Right atrium auricular region (tissue), 2 donors: ENCODE measurements around the gene LRP1. TPM values are rescaled to one million over a fixed set of nuclear protein-coding genes. Genes with fewer than 3 reads are reported as not detected.

Experiments used
- DNase-seq: peaks from one replicate; pipeline ENCODE4 v3.0.0-alpha.2; 2019; ENCODE audit warnings: low spot score
- H3K27ac ChIP-seq, 2 donors: fragments of 200-600 bp; sonication (generic); 1 replicate in 1 of 2; 2 replicates in 1 of 2; pipeline ENCODE4 v1.5.1; 2016 to 2019
- H3K27me3 ChIP-seq, 2 donors: fragments of 200-600 bp; sonication (generic); one replicate each; pipeline versions ENCODE4 v1.5.1 to v1.6.0; 2017 to 2019
- H3K36me3 ChIP-seq: fragments of 200-600 bp; sonication (generic); one replicate; pipeline ENCODE4 v1.5.1; 2016
- H3K4me1 ChIP-seq, 2 donors: fragments of 200-600 bp; sonication (generic); one replicate each; pipeline versions ENCODE4 v1.5.1 to v1.6.0; 2017 to 2019
- H3K4me3 ChIP-seq, 2 donors: fragments of 200-600 bp; sonication (generic); 1 replicate in 1 of 2; 2 replicates in 1 of 2; pipeline ENCODE4 v1.5.1; 2017 to 2019; ENCODE audit warnings: mild to moderate bottlenecking in 1 of 2, moderate library complexity in 1 of 2
- H3K9me3 ChIP-seq, 2 donors: fragments of 200-600 bp; sonication (generic); one replicate each; pipeline ENCODE4 v1.5.1; 2019
- total RNA-seq, 2 donors: library from RNA; depleted of rRNA; stranded (reverse); fragments of >200 nt; gene quantifications; one replicate each; pipeline ENCODE4 v1.1.0, GENCODE V29; 2016
- TF ChIP-seq, protein P1 (sequence below), 2 donors: fragments of 200-600 bp; sonication (generic); IDR thresholded peaks; one replicate each; pipeline ENCODE4 v1.5.1; 2019; ENCODE audit warnings: antibody characterized with exemption in 2 of 2

LRP1 gene
- total RNA-seq, 2 donors from 2014 or later: 89.4 to 211 TPM

DNA sequence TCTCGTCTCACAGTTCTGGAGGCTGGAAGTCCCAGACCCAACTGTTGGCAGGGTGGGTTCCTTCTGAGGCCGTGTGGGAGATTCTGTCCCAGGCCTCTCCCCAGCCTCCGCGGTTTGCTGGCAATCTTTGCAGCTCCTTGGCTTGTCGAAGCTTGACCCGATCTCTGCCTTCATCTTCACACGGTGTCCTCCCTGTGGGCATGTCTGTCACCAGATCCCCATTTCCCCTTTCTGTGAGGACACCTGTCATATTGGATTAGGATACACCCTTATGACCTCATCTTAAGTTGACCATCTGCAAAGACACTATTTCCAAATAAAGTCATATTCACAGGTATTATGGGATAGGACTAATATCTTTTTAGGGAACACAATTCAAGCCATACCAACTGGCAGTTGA is 41.7 kb downstream of the LRP1 start:
- TF ChIP-seq, protein P1, sequence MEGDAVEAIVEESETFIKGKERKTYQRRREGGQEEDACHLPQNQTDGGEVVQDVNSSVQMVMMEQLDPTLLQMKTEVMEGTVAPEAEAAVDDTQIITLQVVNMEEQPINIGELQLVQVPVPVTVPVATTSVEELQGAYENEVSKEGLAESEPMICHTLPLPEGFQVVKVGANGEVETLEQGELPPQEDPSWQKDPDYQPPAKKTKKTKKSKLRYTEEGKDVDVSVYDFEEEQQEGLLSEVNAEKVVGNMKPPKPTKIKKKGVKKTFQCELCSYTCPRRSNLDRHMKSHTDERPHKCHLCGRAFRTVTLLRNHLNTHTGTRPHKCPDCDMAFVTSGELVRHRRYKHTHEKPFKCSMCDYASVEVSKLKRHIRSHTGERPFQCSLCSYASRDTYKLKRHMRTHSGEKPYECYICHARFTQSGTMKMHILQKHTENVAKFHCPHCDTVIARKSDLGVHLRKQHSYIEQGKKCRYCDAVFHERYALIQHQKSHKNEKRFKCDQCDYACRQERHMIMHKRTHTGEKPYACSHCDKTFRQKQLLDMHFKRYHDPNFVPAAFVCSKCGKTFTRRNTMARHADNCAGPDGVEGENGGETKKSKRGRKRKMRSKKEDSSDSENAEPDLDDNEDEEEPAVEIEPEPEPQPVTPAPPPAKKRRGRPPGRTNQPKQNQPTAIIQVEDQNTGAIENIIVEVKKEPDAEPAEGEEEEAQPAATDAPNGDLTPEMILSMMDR (IDR thresholded peaks at IDR 0.05): no peak
- peaks cover 84% of the 10 kb centered on the region for H3K36me3 ChIP-seq
- no peak for DNase-seq
- H3K4me3 ChIP-seq: no peak overlapping the region
- H3K9me3 ChIP-seq: no peaks in the 10 kb centered on the region
- no peaks in the 10 kb centered on the region for H3K27me3 ChIP-seq
- no peaks in the 10 kb centered on the region for H3K4me1 ChIP-seq
- no peak overlapping the region for H3K27ac ChIP-seq

DNA sequence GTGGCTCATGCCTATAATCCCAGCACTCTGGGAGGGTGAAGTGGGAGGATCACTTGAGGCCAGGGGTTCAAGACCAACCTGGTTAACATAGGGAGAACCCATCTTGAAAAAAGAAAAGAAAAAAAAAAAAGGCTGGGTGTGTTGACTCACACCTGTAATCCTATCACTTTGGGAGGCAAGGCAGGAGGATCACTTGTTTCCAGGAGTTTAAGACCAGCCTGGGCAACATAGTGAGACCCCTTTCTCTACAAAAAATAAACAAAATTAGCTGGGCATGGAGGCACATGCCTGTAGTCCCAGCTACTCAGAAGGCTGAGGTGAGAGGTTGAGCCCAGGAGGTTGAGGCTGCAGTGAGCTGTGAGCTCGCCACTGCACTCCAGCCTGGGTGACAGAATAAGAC is 42.1 kb downstream of the LRP1 start:
- H3K4me3 ChIP-seq: no peak overlapping the region
- no peaks in the 10 kb centered on the region for H3K9me3 ChIP-seq
- peaks cover 84% of the 10 kb centered on the region for H3K36me3 ChIP-seq
- H3K4me1 ChIP-seq: no peaks in the 10 kb centered on the region
- H3K27ac ChIP-seq: no peak overlapping the region
- H3K27me3 ChIP-seq: no peaks in the 10 kb centered on the region
- TF ChIP-seq, protein P1 (IDR thresholded peaks at IDR 0.05): no peak
- no peak for DNase-seq

DNA sequence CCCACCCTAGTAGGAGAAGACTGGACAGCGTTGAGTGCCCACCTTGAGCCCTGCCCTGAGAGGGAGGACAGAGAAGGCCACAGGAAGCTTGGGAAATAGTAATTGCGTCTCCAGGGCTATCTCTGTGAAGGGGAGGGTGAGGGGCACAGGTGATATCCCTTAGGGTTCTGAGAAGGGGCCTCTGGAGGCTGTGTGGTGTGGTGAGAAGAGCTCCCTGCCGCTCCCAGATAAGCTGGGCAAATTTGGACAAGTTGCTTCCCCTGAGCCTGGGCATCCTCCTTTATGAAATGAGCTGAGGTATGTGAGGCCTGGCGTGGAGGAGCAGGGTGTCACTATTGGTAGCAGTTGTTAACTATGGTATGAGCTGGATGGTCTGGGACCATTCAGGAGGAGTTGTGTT is 42.6 kb downstream of the LRP1 start:
- Histone ChIP-seq H3K36me3 (peaks cover 81% of the 10 kb centered on the region), H3K9me3 (no peaks in the 10 kb centered on the region), H3K27ac (no peak overlapping the region), H3K4me3 (no peak overlapping the region), H3K27me3 (no peaks in the 10 kb centered on the region), H3K4me1 (no peaks in the 10 kb centered on the region)
- DNase-seq: no peak
- TF ChIP-seq, protein P1 (IDR thresholded peaks at IDR 0.05): no peak

DNA sequence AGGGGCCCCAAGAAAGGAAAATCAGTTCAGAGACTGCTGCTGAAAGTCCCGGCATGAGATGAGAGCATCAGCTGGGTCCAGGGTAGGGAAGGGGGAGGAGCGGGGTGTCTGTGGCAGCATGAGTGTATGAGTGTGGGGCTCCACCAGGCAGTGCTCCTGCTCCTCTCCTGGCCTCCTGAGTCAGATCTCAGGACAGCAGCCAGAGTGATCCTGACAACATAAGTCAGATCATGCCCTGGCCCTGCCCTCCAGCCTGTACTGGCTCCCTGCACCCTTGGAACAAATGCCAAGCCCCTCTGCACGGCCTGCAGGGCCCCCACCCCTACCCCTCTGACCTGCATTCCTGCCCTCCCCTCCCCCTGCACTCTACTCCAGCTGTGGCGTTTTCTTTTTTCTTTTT is 43.4 kb downstream of the LRP1 start:
- H3K4me1 ChIP-seq: no peaks in the 10 kb centered on the region
- H3K9me3 ChIP-seq: no peaks in the 10 kb centered on the region
- peak overlapping the region in 1 of 2 donors; percentile 23 for H3K27ac ChIP-seq
- TF ChIP-seq, protein P1 (IDR thresholded peaks at IDR 0.05): no peak
- no peaks in the 10 kb centered on the region for H3K27me3 ChIP-seq
- H3K36me3 ChIP-seq: peaks cover 81% of the 10 kb centered on the region
- no peak overlapping the region for H3K4me3 ChIP-seq
- DNase-seq: no peak

DNA sequence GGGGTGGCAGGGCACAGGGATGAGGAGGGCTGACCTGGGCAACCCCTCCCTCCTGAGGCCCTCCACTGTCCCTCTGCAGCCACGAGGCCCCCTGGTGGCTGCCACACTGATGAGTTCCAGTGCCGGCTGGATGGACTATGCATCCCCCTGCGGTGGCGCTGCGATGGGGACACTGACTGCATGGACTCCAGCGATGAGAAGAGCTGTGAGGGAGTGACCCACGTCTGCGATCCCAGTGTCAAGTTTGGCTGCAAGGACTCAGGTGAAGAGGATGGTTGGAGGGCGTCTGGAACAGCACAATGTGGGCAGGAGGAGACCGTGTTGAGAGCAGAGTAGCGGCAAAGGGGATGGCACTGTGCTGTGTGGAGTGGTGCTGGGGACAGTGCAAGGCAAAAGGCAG is 44.8 kb downstream of the LRP1 start:
- H3K4me1 ChIP-seq: no peaks in the 10 kb centered on the region
- peaks cover 81% of the 10 kb centered on the region for H3K36me3 ChIP-seq
- H3K9me3 ChIP-seq: no peaks in the 10 kb centered on the region
- H3K27me3 ChIP-seq: no peaks in the 10 kb centered on the region
- no peak for DNase-seq
- no peak overlapping the region for H3K27ac ChIP-seq
- TF ChIP-seq, protein P1 (IDR thresholded peaks at IDR 0.05): peak in 1 of 2 donors; percentile 67
- H3K4me3 ChIP-seq: no peak overlapping the region

DNA sequence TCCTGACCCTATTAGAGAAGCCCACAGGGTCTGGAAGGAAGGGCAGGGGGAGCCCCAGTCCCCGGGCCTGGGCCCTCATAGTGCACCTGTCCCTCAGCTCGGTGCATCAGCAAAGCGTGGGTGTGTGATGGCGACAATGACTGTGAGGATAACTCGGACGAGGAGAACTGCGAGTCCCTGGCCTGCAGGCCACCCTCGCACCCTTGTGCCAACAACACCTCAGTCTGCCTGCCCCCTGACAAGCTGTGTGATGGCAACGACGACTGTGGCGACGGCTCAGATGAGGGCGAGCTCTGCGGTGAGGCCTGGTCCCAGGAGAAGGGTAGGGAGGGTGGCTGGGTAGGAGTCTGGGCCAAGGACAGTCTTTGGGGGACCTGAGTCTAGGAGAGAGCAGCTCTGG is 45.4 kb downstream of the LRP1 start:
- Histone ChIP-seq H3K27me3 (no peaks in the 10 kb centered on the region), H3K36me3 (peaks cover 81% of the 10 kb centered on the region), H3K27ac (no peak overlapping the region), H3K4me1 (no peaks in the 10 kb centered on the region), H3K9me3 (no peaks in the 10 kb centered on the region), H3K4me3 (no peak overlapping the region)
- TF ChIP-seq, protein P1 (IDR thresholded peaks at IDR 0.05): no peak
- no peak for DNase-seq
